SKM-1 (cell line): Measurements from ENCODE around the gene NUDT5.
A peak's percentile ranks its signal among the peaks of the same experiment; 100 is the strongest.

Experiments used
- DNase-seq: peaks from one replicate; lab custom pipeline; 2025; ENCODE audit not compliant: unreplicated experiment; lab: John Stamatoyannopoulos, UW

Gene NUDT5

GRCh38 chr10:12165036-12165435, 30.7 kb downstream of the NUDT5 start:
- DNase-seq = no peak

GRCh38 chr10:12164085-12164484, 31.6 kb downstream of the NUDT5 start:
- DNase-seq = no peak

DNA sequence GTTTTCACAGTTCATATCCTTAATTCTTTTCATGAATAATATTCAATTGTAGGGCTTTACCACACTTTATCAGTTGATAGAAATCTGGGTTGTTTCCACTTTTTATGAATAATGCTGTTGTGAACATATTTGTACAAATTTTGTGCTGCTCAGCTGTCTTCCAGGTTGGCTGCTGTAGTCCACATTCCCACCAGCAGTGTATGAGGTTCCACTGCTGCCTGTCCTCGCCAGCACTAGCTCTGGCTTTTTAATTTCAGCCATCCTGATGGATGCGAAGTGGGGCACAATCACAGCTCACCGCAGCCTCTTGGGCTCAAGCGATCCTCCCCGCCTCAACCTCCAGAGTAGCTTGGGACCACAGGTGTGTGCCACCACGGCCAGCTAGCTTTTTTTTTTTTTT, 32.8 kb downstream of the NUDT5 start:
- DNase-seq = no peak

GRCh38 chr10:12160664-12161063, 35.0 kb downstream of the NUDT5 start:
- no peak for DNase-seq

- DNase-seq = no peak
Measured at GRCh38 chr10:12158111-12158510, 37.6 kb downstream of the NUDT5 start.

DNA sequence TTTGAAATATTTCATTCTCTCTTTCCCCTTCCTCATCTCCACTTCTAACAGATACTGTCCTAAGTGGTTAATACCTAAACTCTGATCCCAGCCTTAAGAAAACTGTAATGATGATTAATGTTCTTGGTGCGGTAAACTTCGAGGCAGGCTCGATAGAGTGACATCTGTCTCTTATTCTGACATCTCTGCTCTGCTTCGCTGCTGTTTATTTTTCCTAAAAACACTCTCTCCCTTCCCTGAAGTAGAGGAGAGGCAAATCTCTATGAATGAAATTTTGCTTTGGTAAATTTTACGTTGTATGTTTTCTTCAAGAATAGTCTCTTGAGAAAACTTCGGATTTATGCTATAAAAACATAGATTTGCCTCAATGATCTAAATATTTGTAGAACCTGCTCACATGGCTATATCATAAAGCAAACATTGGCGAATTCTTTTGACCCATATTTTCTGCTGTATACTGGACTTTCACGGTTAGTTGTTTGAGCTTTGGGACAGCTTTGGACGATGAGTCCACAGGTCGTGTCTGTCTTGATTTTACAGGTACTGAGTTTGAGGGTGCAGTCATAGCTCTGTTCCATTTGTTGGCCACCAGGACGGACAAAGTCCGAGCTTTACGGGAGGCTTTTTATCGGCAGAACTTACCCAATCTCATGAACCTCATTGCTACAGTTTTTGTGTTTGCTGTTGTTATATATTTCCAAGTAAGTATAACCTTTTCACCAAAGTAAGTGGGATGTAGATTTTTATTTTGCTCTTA, 39.1 kb downstream of the NUDT5 start:
- DNase-seq = no peak

DNA sequence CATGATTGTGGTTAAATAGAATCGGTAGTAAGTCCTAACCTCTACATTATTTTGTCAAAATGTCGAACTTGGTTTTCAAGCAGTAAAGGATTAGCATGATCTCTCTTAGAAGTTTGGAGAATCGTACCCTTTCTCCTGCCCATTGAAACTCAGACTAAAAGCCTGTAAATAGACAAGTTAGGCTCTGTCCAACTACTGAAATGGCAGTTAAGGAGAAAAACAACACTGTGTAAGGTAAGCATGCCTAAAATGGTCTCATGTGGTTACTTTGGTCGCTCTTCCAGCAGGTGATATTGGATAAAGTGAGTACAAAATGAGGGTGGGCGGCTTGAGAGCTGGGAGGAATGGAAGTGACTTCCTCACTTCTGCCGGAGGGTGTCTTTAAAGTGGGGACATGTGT, 41.2 kb downstream of the NUDT5 start:
- DNase-seq = no peak

DNA sequence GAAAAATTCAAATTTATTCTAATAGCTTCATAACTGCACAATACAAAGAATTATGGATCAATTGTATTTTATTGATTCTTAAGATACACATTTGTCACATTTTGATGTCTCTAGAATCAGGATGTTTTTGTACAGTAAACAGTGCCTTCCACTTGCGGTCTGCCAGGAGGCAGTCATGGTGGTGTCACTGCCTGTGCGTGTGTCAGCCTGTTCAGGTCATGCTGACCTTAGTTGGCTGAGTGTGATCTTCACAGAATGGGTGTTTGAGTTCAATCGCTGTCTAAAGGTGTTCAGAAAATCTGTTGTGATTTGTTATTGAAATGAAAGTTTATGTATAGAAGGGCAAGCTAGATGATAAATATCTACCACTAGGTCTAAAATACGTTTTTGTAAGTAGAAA, 45.5 kb downstream of the NUDT5 start:
- DNase-seq = no peak

DNA sequence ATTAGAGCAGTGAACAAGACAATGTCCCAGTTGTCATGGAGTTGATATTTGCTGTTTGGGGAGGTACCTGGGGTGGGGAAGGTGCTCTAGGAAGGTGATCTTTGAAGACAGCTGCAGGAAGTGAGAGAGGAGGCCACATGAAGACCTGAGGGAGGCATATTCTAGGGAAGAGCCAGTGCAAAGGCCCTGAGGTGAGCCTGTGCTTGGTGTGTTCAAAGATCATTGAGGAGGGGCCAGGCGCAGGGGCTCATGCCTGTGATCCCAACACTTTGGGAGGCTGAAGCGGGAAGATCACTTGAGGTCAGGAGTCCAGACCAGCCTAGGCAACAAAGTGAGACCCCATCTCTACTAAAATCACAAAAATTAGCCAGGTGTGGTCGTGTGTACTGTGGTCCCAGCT, 51.2 kb downstream of the NUDT5 start:
- no peak for DNase-seq

GRCh38 chr10:12140038-12140437, 55.7 kb downstream of the NUDT5 start:
- no peak for DNase-seq

- no peak for DNase-seq
Measured at GRCh38 chr10:12135631-12136030, 60.1 kb downstream of the NUDT5 start.

DNA sequence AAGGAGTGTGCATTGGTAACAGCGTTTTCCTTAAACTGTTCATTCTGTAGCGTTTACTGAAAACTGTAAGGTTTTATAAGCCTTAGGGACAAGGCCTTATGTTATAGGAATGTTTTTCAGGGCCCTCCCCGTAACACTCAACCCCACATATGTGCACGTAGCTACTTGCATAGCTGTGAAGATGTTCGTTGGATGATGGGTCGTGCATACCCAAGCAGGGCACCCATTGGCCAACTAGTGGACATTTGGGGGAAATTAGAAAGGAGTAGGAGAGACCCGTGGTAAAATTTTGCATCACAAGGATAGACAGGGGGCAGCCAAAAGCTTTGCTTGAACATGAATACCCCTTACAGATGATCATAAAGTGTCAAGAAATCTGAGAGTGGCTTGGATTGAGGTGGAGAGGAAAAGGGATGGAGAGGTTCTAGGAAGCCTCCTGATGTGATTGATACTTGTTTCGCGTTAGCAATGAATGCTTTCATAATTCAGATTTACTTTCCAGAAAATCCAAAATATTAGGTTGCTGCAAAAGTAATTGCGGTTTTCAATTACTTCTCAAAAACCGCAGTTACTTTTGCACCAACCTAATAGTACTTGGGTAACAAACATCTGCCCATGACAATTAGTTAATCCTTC, 65.3 kb downstream of the NUDT5 start:
- no peak for DNase-seq

- peak; percentile 33 for DNase-seq
Measured at GRCh38 chr10:12129222-12130111, 66.2 kb downstream of the NUDT5 start, which contains the start of gene SEC61A2. SEC61A2 (plus strand) TSS chr10:12129677; CDS start chr10:12129788, 111 bp downstream.

DNA sequence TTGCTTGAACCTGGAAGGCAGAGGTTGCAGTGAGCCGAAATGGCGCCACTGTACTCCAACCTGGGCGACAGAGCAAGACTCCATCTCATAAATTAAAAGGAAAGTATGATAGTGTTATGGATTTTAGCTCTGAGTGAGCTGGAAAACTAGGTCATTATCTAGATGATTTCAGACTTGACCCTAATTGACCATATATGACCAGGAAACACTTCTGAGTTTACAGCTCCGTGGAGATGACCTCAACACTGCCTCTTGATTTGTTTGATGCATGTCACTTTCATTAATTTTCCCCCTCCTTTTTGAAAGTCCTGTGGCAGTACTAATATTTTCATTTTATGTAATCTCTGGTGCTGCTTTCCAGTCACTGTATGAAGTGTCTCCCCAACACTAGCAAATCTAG, 74.0 kb downstream of the NUDT5 start:
- DNase-seq = no peak
